IMR-90 (cell line): Measurements from ENCODE around the gene ANKRD1. TPM values are rescaled to one million over a fixed set of nuclear protein-coding genes. Genes with fewer than 3 reads are reported as not detected.

Experiments used
- ATAC-seq: fragments of 200-7000 bp; cut with Tn5 transposase; 2 replicates; pipeline ENCODE4 v1.9.1; 2020; ENCODE audit warnings: low read depth, mild to moderate bottlenecking, moderate library complexity
- BruUV-seq: library from RNA; stranded (reverse); fragments of 400-500 nt; replicated peaks from 2 replicates; lab custom pipeline; 2021; lab: Mats Ljungman, UMichigan
- CTCF ChIA-PET: fragments of 300-600 bp; formaldehyde crosslinking; extraction: SDS; loops from one replicate; lab custom pipeline; 2021; ENCODE audit warnings: antibody characterized with exemption; lab: Yijun Ruan, JAX
- POLR2A ChIA-PET: fragments of 300-600 bp; sonication (Branson Sonifier 250); formaldehyde crosslinking; loops from one replicate; lab custom pipeline; 2022; ENCODE audit warnings: antibody characterized with exemption; ENCODE audit not compliant: unreplicated experiment; lab: Charles Lee
- DNase-seq: peaks from one replicate; pipeline ENCODE4 v3.0.0; 2013
- H2AFZ ChIP-seq: replicated peaks from 2 replicates; pipeline ENCODE3; 2013; ENCODE audit warnings: low read length, mild to moderate bottlenecking; ENCODE audit not compliant: poor library complexity
- H2AK5ac ChIP-seq: 2 replicates; pipeline ENCODE4 v1.6.1; 2013; ENCODE audit warnings: low read depth, low read length, inconsistent platforms
- H2AK9ac ChIP-seq: replicated peaks from 2 replicates; pipeline ENCODE3; 2013; ENCODE audit warnings: mild to moderate bottlenecking, low read depth, low read length, moderate library complexity; ENCODE audit not compliant: poor library complexity
- H2BK120ac ChIP-seq: 2 replicates; pipeline ENCODE4 v1.6.1; 2013; ENCODE audit warnings: low read depth, low read length, inconsistent platforms
- H2BK15ac ChIP-seq: 3 replicates; pipeline ENCODE4 v1.6.1; 2013; ENCODE audit warnings: low read depth, low read length, inconsistent platforms
- H2BK20ac ChIP-seq: 2 replicates; pipeline ENCODE4 v1.6.1; 2013; ENCODE audit warnings: low read depth, mild to moderate bottlenecking, inconsistent platforms, low read length, moderate library complexity
- H2BK5ac ChIP-seq: 2 replicates; pipeline ENCODE4 v1.6.1; 2013; ENCODE audit warnings: mild to moderate bottlenecking, low read depth, low read length, inconsistent platforms; ENCODE audit not compliant: poor library complexity, severe bottlenecking
- H3K14ac ChIP-seq: replicated peaks from 2 replicates; pipeline ENCODE4 v1.6.1; 2013; ENCODE audit warnings: low read depth, low read length, inconsistent platforms
- H3K18ac ChIP-seq: 2 replicates; pipeline ENCODE4 v1.6.1; 2013; ENCODE audit warnings: low read depth, low read length, control low read depth
- H3K23ac ChIP-seq: 2 replicates; pipeline ENCODE4 v1.6.1; 2013; ENCODE audit warnings: low read depth, low read length, inconsistent platforms
- H3K27ac ChIP-seq: 2 replicates; pipeline ENCODE4 v1.5.1; 2013; ENCODE audit warnings: mild to moderate bottlenecking, control low read depth, low read length; ENCODE audit not compliant: insufficient read depth
- H3K27me3 ChIP-seq: 2 replicates; pipeline ENCODE4 v1.6.1; 2013; ENCODE audit warnings: low read length; ENCODE audit not compliant: control insufficient read depth, insufficient read depth
- H3K36me3 ChIP-seq: 2 replicates; pipeline ENCODE4 v1.6.1; 2013; ENCODE audit warnings: low read length, mixed read lengths; ENCODE audit not compliant: control insufficient read depth, insufficient read depth
- H3K4ac ChIP-seq: 2 replicates; pipeline ENCODE4 v1.6.1; 2013; ENCODE audit warnings: low read depth, low read length, inconsistent platforms
- H3K4me1 ChIP-seq: 2 replicates; pipeline ENCODE4 v1.6.1; 2013; ENCODE audit warnings: low read length, mixed read lengths; ENCODE audit not compliant: control insufficient read depth, insufficient read depth
- H3K4me2 ChIP-seq: 2 replicates; pipeline ENCODE4 v1.6.1; 2013; ENCODE audit warnings: low read depth, mild to moderate bottlenecking, control low read depth, low read length, moderate library complexity
- H3K4me3 ChIP-seq: 2 replicates; pipeline ENCODE4 v1.5.1; 2013; ENCODE audit warnings: low read depth, mild to moderate bottlenecking, control low read depth, low read length, moderate library complexity; ENCODE audit not compliant: insufficient read depth
- H3K56ac ChIP-seq: 2 replicates; pipeline ENCODE4 v1.6.1; 2013; ENCODE audit warnings: low read length, inconsistent platforms; ENCODE audit not compliant: insufficient read depth; ENCODE audit errors: extremely low read depth
- H3K79me1 ChIP-seq, 2 experiments: 2 replicates each; pipeline ENCODE4 v1.6.1; 2013; ENCODE audit warnings: low read length in 2 of 2, inconsistent platforms in 1 of 2, low read depth in 1 of 2
- H3K9ac ChIP-seq: 2 replicates; pipeline ENCODE4 v1.6.1; 2013; ENCODE audit warnings: low read depth, low read length, control low read depth
- H3K9me1 ChIP-seq: 2 replicates; pipeline ENCODE4 v1.6.1; 2013; ENCODE audit warnings: low read length, inconsistent platforms; ENCODE audit not compliant: insufficient read depth
- H3K9me3 ChIP-seq: 2 replicates; pipeline ENCODE4 v1.6.1; 2013; ENCODE audit warnings: low read length; ENCODE audit not compliant: control insufficient read depth, insufficient read depth
- H4K20me1 ChIP-seq: 2 replicates; pipeline ENCODE4 v1.6.1; 2013; ENCODE audit warnings: low read length, inconsistent platforms; ENCODE audit not compliant: insufficient read depth
- H4K5ac ChIP-seq: 2 replicates; pipeline ENCODE4 v1.6.1; 2013; ENCODE audit warnings: mild to moderate bottlenecking, low read depth, low read length, control low read depth
- H4K8ac ChIP-seq, 2 experiments: 2 replicates each; pipeline ENCODE4 v1.6.1; 2013; ENCODE audit warnings: low read depth in 2 of 2, low read length in 2 of 2, control low read depth in 1 of 2, inconsistent platforms in 1 of 2
- H4K91ac ChIP-seq: 2 replicates; pipeline ENCODE4 v1.6.1; 2013; ENCODE audit warnings: low read depth, low read length, inconsistent platforms; ENCODE audit not compliant: insufficient read depth
- BHLHE40 ChIP-seq: fragments of 150-350 bp; IDR thresholded peaks from 2 replicates; pipeline ENCODE4 v1.6.1; 2016; ENCODE audit warnings: mild to moderate bottlenecking, low read depth, low read length
- CEBPB ChIP-seq: IDR thresholded peaks from 2 replicates; pipeline ENCODE4 v1.6.1; 2012; ENCODE audit warnings: low read depth, low read length, improper control_type of control experiment
- ELK1 ChIP-seq: fragments of 150-350 bp; IDR thresholded peaks from 2 replicates; pipeline ENCODE4 v1.6.1; 2016; ENCODE audit warnings: low read depth, mild to moderate bottlenecking, low read length, moderate library complexity, borderline replicate concordance
- POLR2A ChIP-seq: IDR thresholded peaks from 2 replicates; pipeline ENCODE4 v1.6.1; 2012; ENCODE audit warnings: mild to moderate bottlenecking, low read depth, low read length
- WGBS, 2 experiments: methylation state at CpG; one replicate each; pipeline versions ENCODE4 v1.1.5 to v1.1.7; 2013; ENCODE audit warnings: missing lambda C conversion rate in 2 of 2; ENCODE audit not compliant: insufficient read length in 1 of 2; ENCODE audit errors: extremely low coverage in 2 of 2; 5-methylcytosine and 5-hydroxymethylcytosine counted together
- dilution Hi-C: fragments of 300-500 bp; cut with HindIII; formaldehyde crosslinking; loops from one replicate; pipeline ENCODE4 v1.14.3; 2018; ENCODE audit warnings: low sequenced_read_pairs; ENCODE audit not compliant: unreplicated experiment
- in situ Hi-C: fragments of 300-500 bp; cut with MboI; formaldehyde crosslinking; loops from 3 replicates; pipeline ENCODE4 v1.14.3; 2019; ENCODE audit warnings: low sequenced_read_pairs, inconsistent platforms, mixed read lengths
- intact Hi-C: fragments of 100-400 bp; cut with micrococcal nuclease; formaldehyde crosslinking; loops from 2 replicates; pipeline ENCODE4 v1.10.0; 2022
- polyA plus RNA-seq, 3 experiments: library from polyadenylated mRNA; depleted of rRNA; stranded (reverse); fragments of >200 nt; gene quantifications; 2 replicates each; pipeline ENCODE4 v1.2.3, GENCODE V29; 2012; ENCODE audit warnings: low replicate concordance in 1 of 3
- total RNA-seq: library from RNA; depleted of rRNA; stranded (reverse); fragments of >200 nt; gene quantifications from 2 replicates; pipeline ENCODE4 v1.2.3, GENCODE V29; 2012

Gene ANKRD1
- total and polyA plus RNA-seq, 2 of the 4 experiments (the other 2 are of a cell fraction), result 7.4 to 10.8 TPM

GRCh38 chr10:90872648-90873020 lies 48.3 kb downstream of the ANKRD1 start:
- Histone ChIP-seq H2AK5ac (no peak overlapping the region), H2BK120ac (no peak overlapping the region), H3K18ac (no peak overlapping the region), H3K56ac (no peak overlapping the region), H3K4me1 (peaks cover 2% of the 10 kb centered on the region; the same call in 1 of the 2 replicates), H2BK20ac (no peak overlapping the region), H4K20me1 (no peaks in the 10 kb centered on the region), H3K27ac (no peak overlapping the region), H3K36me3 (peaks cover 8% of the 10 kb centered on the region), H3K9me1 (peaks cover 2% of the 10 kb centered on the region; the same call in 1 of the 2 replicates), H2BK5ac (no peak overlapping the region), H3K9ac (peak overlapping the region; percentile 86), H4K8ac (peak overlapping the region; percentile 21 to 94; a peak in 3 of 4 replicates), H3K14ac (no peak overlapping the region; the same call in 1 of the 2 replicates), H2BK15ac (no peak overlapping the region), H2AFZ (no peak overlapping the region), H3K4me2 (peak overlapping the region; percentile 97), H3K9me3 (no peaks in the 10 kb centered on the region), H3K23ac (0 out of 2 replicates have a peak overlapping the region, but pooled peaks have one; percentile 88), H2AK9ac (no peak overlapping the region), H3K4me3 (peak overlapping the region; percentile 89), H3K27me3 (peaks cover 8% of the 10 kb centered on the region), H3K4ac (no peak overlapping the region), H4K91ac (no peak overlapping the region), H4K5ac (no peak overlapping the region), H3K79me1 (peaks cover 12 to 16% of the 10 kb centered on the region in 2 experiments)
- ChIA-PET CTCF (no interaction called here), POLR2A (no interaction called here)
- ATAC-seq (no peak), DNase-seq (no peak)
- BruUV-seq, result no TSS peak
- no peak for TF ChIP-seq POLR2A
- TF ChIP-seq CEBPB, result no peak
- no peak for TF ChIP-seq BHLHE40
- TF ChIP-seq ELK1, result no peak
- in situ Hi-C loops (loop anchor here (25.0 kb wide), 1 partner anchor 1435 kb away; no protein-coding TSS in a partner anchor), dilution Hi-C loops (no loop called here), intact Hi-C loops (loop anchor here (5.0 kb wide), 1 partner anchor 1035 kb away; the partner anchor contains the start of gene FGFBP3)
- WGBS, 2 experiments, result no CpG with 5 or more reads among the region's 8 CpGs
